CD14-positive monocyte (primary cell): Measurements from ENCODE around the gene SIRPB2. TPM values are rescaled to one million over a fixed set of nuclear protein-coding genes. Genes with fewer than 3 reads are reported as not detected.
"Not testable (repeated sequence)": the region's sequence is repeated elsewhere in the genome, so short reads cannot be mapped to it uniquely, and the experiment has no call there.

ENCODE experiments used
- DNase-seq, 3 donors: peaks; one replicate each; pipeline ENCODE4 v3.0.0-alpha.2; 2011 to 2022
- H2AFZ ChIP-seq: 2 replicates; pipeline ENCODE4 v1.6.0; 2012; ENCODE audit warnings: mild to moderate bottlenecking, low read depth, low read length, inconsistent platforms; ENCODE audit not compliant: insufficient read depth, poor library complexity, severe bottlenecking
- H3K27ac ChIP-seq, 2 donors: 1 replicate in 1 of 2; 2 replicates in 1 of 2; pipeline ENCODE4 v1.5.1; 2012 to 2013; ENCODE audit warnings: low read length in 2 of 2, control low read depth in 1 of 2, inconsistent platforms in 1 of 2, low read depth in 1 of 2, mild to moderate bottlenecking in 1 of 2
- H3K27me3 ChIP-seq, 2 donors: one replicate each; pipeline versions ENCODE4 v1.6.0 to v1.6.1; 2011 to 2013; ENCODE audit warnings: low read length in 2 of 2; ENCODE audit not compliant: control insufficient read depth in 2 of 2, insufficient read depth in 2 of 2
- H3K36me3 ChIP-seq, 2 donors: replicated peaks in 1 of 2; 1 replicate in 1 of 2; 2 replicates in 1 of 2; pipeline versions ENCODE4 v1.5.1 to v1.6.1; 2012 to 2013; ENCODE audit warnings: low read length in 2 of 2, control low read depth in 1 of 2, inconsistent platforms in 1 of 2, mild to moderate bottlenecking in 1 of 2; ENCODE audit not compliant: insufficient read depth in 2 of 2, control insufficient read depth in 1 of 2
- H3K4me1 ChIP-seq, 2 donors: 1 replicate in 1 of 2; 2 replicates in 1 of 2; pipeline versions ENCODE4 v1.5.1 to v1.6.1; 2012 to 2013; ENCODE audit warnings: low read length in 2 of 2, control low read depth in 1 of 2, inconsistent platforms in 1 of 2, mild to moderate bottlenecking in 1 of 2, moderate library complexity in 1 of 2; ENCODE audit not compliant: insufficient read depth in 2 of 2, control insufficient read depth in 1 of 2
- H3K4me2 ChIP-seq: replicated peaks from 2 replicates; pipeline ENCODE3; 2012; ENCODE audit warnings: low read length, moderate library complexity, mild to moderate bottlenecking; ENCODE audit not compliant: poor library complexity, severe bottlenecking; ENCODE audit errors: extremely low read depth
- H3K4me3 ChIP-seq, 3 experiments: fragments of 200-600 bp in 1 of 3; sonication (generic) in 1 of 3; replicated peaks in 1 of 3; 1 replicate in 2 of 3; 2 replicates in 1 of 3; pipeline ENCODE4 v1.5.1; 2011 to 2013; ENCODE audit warnings: low read length in 3 of 3, mild to moderate bottlenecking in 3 of 3, control low read depth in 2 of 3, low read depth in 2 of 3, inconsistent platforms in 1 of 3, moderate library complexity in 1 of 3
- H3K79me2 ChIP-seq: 2 replicates; pipeline ENCODE4 v1.6.0; 2012; ENCODE audit warnings: mild to moderate bottlenecking, control low read depth, inconsistent platforms, low read length, moderate library complexity; ENCODE audit not compliant: insufficient read depth
- H3K9ac ChIP-seq: 2 replicates; pipeline ENCODE4 v1.6.0; 2017; ENCODE audit warnings: low read length, mild to moderate bottlenecking; ENCODE audit not compliant: insufficient read depth, poor library complexity, severe bottlenecking
- H3K9me3 ChIP-seq, 2 donors: replicated peaks in 1 of 2; 1 replicate in 1 of 2; 2 replicates in 1 of 2; pipeline versions ENCODE4 v1.5.1 to v1.6.1; 2012 to 2013; ENCODE audit warnings: low read length in 2 of 2, control low read depth in 1 of 2; ENCODE audit not compliant: control insufficient read depth in 1 of 2, insufficient read depth in 1 of 2
- H4K20me1 ChIP-seq: 2 replicates; pipeline ENCODE4 v1.6.0; 2012; ENCODE audit warnings: mild to moderate bottlenecking, low read length, control low read depth, moderate library complexity; ENCODE audit not compliant: insufficient read depth
- H3K27ac Mint-ChIP-seq, 7 donors: one replicate each; pipeline ENCODE4 v1.8.0; 2020; ENCODE audit warnings: mild to moderate bottlenecking in 7 of 7, mixed read lengths in 7 of 7, moderate library complexity in 6 of 7, inconsistent platforms in 2 of 7
- H3K27me3 Mint-ChIP-seq, 3 donors: one replicate each; pipeline ENCODE4 v1.8.0; 2021 to 2022; ENCODE audit warnings: low read depth in 3 of 3, mild to moderate bottlenecking in 3 of 3, mixed read lengths in 3 of 3, moderate library complexity in 3 of 3, inconsistent platforms in 1 of 3
- H3K36me3 Mint-ChIP-seq, 2 donors: one replicate each; pipeline ENCODE4 v1.8.0; 2020; ENCODE audit warnings: mixed read lengths in 2 of 2, inconsistent platforms in 1 of 2, mild to moderate bottlenecking in 1 of 2
- H3K4me1 Mint-ChIP-seq: one replicate; pipeline ENCODE4 v1.8.0; 2020; ENCODE audit warnings: mild to moderate bottlenecking, mixed read lengths
- H3K4me3 Mint-ChIP-seq, 2 donors: one replicate each; pipeline ENCODE4 v1.8.0; 2020; ENCODE audit warnings: mild to moderate bottlenecking in 2 of 2, mixed read lengths in 2 of 2, moderate library complexity in 1 of 2
- H3K9me3 Mint-ChIP-seq, 7 donors: one replicate each; pipeline ENCODE4 v1.8.0; 2020 to 2022; ENCODE audit warnings: mixed read lengths in 7 of 7, mild to moderate bottlenecking in 6 of 7, moderate library complexity in 6 of 7, inconsistent platforms in 2 of 7
- WGBS: methylation state at CpG from one replicate; pipeline ENCODE4 v1.1.5; 2013; ENCODE audit warnings: missing lambda C conversion rate; ENCODE audit not compliant: insufficient coverage; 5-methylcytosine and 5-hydroxymethylcytosine counted together
- intact Hi-C, 2 donors: fragments of 100-400 bp; cut with micrococcal nuclease; formaldehyde crosslinking; loops; one replicate each; pipeline versions ENCODE4 v1.15.0 to v1.15.1; 2023
- polyA plus RNA-seq, 3 donors: library from polyadenylated mRNA; depleted of rRNA in 1 of 3; unstranded in 2 of 3; stranded (reverse) in 1 of 3; fragments of 300-500 nt in 2 of 3; fragments of >200 nt in 1 of 3; fragmentation: Illumina TruSeq in 2 of 3; gene quantifications; 1 replicate in 2 of 3; 2 replicates in 1 of 3; pipeline ENCODE4 v1.2.3, GENCODE V29; 2012 to 2021
- TF ChIP-seq, protein P1 (sequence below): fragments of 200-600 bp; IDR thresholded peaks from one replicate; pipeline ENCODE4 v1.8.0; 2022; ENCODE audit warnings: antibody characterized with exemption, mild to moderate bottlenecking

The SIRPB2 gene
- polyA plus RNA-seq, 3 donors, result 81.5 to 174 (median 92.8) TPM

DNA sequence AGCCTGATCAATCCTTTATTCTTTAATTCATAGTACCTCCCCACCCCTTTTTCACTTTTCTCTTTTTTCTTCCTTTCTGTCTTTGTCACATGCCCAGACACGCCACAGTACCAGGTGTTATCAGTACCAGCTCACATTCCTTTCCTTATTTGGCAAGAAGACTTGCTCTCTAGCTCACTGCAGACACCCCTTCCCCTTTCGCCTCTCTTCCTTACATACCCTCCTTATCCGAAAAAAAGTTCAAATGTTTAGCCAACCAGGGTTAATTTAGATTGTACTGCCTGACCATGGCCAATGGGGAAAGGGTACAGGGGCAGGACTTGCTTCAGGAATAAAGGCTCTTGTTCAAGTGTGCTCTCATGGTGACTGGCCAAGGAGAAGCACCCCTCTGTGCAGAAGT, 9.3 kb upstream of the SIRPB2 start:
- peaks cover 3 to 14% of the 10 kb centered on the region in 2 donors for H3K4me1 ChIP-seq
- H3K79me2 ChIP-seq, result no peaks in the 10 kb centered on the region
- no peak overlapping the region for H3K4me3 Mint-ChIP-seq
- intact Hi-C loops, result loop anchor here (5.0 to 10.0 kb wide), 3 partner anchors 33 to 274 kb away; partner anchors contain the start of gene NSFL1C (in 1 of the 2)
- WGBS, result 29% methylated on average over 1 of the region's 3 CpGs
- H3K9me3 Mint-ChIP-seq, result peaks cover 0 to 2% (median 0%) of the 10 kb centered on the region in 7 donors
- H3K27ac Mint-ChIP-seq, result peak overlapping the region in 1 of 7 donors; percentile 71
- no peak overlapping the region for H3K4me3 ChIP-seq
- no peak overlapping the region for H3K4me2 ChIP-seq
- no peak overlapping the region for H3K27ac ChIP-seq
- H3K9ac ChIP-seq, result no peak overlapping the region
- TF ChIP-seq, protein P1, sequence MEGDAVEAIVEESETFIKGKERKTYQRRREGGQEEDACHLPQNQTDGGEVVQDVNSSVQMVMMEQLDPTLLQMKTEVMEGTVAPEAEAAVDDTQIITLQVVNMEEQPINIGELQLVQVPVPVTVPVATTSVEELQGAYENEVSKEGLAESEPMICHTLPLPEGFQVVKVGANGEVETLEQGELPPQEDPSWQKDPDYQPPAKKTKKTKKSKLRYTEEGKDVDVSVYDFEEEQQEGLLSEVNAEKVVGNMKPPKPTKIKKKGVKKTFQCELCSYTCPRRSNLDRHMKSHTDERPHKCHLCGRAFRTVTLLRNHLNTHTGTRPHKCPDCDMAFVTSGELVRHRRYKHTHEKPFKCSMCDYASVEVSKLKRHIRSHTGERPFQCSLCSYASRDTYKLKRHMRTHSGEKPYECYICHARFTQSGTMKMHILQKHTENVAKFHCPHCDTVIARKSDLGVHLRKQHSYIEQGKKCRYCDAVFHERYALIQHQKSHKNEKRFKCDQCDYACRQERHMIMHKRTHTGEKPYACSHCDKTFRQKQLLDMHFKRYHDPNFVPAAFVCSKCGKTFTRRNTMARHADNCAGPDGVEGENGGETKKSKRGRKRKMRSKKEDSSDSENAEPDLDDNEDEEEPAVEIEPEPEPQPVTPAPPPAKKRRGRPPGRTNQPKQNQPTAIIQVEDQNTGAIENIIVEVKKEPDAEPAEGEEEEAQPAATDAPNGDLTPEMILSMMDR, result no peak
- no peaks in the 10 kb centered on the region for H3K36me3 ChIP-seq
- no peak for DNase-seq
- peaks cover 24% of the 10 kb centered on the region for H3K4me1 Mint-ChIP-seq
- no peaks in the 10 kb centered on the region for H3K9me3 ChIP-seq
- H3K27me3 Mint-ChIP-seq, result peaks cover 0 to 5% (median 4%) of the 10 kb centered on the region in 3 donors
- H4K20me1 ChIP-seq, result no peaks in the 10 kb centered on the region
- H3K27me3 ChIP-seq, result no peaks in the 10 kb centered on the region
- peaks cover 4 to 14% of the 10 kb centered on the region in 2 donors for H3K36me3 Mint-ChIP-seq
- no peak overlapping the region for H2AFZ ChIP-seq

DNA sequence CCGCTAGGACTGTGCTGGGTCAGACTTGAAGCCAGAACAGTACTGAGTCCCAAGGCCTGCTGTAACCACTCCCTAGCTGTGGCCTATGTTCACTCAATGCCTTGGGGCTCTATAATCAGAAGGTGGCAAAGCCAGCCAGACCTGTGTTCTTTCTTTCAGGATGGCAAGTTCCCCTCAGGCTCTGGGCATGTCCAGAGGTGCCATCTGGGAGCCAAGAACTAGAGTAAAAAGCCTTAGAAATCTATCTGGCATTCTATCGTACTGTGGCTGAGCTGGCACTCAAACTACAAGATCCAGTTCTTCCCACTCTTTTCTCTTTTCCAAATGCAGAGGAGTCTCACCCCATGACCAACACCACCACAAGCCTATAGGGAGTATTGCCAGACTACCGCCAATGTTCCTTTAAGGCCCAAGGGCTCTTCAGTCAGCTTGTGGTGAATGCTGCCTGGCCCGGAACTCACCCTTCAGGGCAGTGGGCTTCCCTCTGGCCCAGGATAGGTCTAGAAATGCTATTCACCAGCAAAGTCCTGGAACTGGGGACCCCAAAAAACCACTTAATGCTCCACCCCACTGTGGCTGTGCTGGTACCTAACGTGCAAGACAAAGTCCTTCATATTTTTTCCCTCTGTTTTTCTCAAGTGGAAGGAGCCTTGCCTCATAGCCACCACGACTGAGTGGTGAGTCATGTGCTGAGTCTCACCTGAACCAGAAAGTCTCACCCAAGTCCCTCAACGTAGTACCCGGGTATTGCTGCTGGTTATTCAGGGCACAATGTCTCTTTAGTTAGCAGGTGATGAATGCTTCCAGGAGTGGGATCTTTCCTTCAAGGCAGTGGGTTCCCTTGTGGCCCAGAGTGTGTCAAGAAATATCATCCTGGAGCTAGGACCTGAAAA, 8.6 kb upstream of the SIRPB2 start:
- H3K9me3 ChIP-seq, result no peaks in the 10 kb centered on the region
- no peak overlapping the region for H2AFZ ChIP-seq
- no peaks in the 10 kb centered on the region for H3K27me3 ChIP-seq
- no peaks in the 10 kb centered on the region for H3K36me3 ChIP-seq
- no peaks in the 10 kb centered on the region for H4K20me1 ChIP-seq
- H3K4me2 ChIP-seq, result no peak overlapping the region
- H3K9me3 Mint-ChIP-seq, result peaks cover 0 to 2% (median 0%) of the 10 kb centered on the region in 7 donors
- 90% methylated on average over 7 of the region's 8 CpGs for WGBS
- no peak overlapping the region for H3K27ac ChIP-seq
- peaks cover 4 to 14% of the 10 kb centered on the region in 2 donors for H3K36me3 Mint-ChIP-seq
- no peak overlapping the region for H3K4me3 Mint-ChIP-seq
- no peak overlapping the region for H3K9ac ChIP-seq
- H3K4me1 ChIP-seq, result peaks cover 9 to 21% of the 10 kb centered on the region in 2 donors
- peak overlapping the region in 2 of 7 donors; percentile 10 to 47 for H3K27ac Mint-ChIP-seq
- intact Hi-C loops, result loop anchor here (5.0 to 10.0 kb wide), 4 partner anchors 32 to 275 kb away; partner anchors contain the start of genes FKBP1A (in 1 of the 2) and NSFL1C (in 1 of the 2)
- peaks cover 30% of the 10 kb centered on the region for H3K4me1 Mint-ChIP-seq
- no peak overlapping the region for H3K4me3 ChIP-seq
- DNase-seq, result no peak
- peaks cover 0 to 4% (median 3%) of the 10 kb centered on the region in 3 donors for H3K27me3 Mint-ChIP-seq
- H3K79me2 ChIP-seq, result peaks cover 5% of the 10 kb centered on the region
- TF ChIP-seq, protein P1, result no peak

DNA sequence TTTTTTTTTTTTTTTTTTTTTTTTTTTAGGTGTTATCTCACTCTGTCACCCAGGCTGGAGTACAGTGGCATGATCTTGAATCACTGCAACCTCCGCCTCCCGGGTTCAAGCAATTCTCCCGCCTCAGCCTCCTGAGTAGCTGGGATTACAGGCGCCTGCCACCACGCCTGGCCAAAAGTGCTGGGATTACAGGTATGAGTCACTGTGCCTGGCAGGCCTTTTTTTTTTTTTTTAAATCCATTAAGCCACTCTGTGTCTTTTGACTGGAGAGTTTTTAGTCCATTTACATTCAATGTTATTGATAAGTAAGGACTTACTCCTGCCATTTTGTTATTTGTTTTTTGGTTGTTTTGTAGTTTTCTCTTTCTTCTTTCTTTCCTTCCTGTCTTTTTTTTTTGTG, 6.2 kb upstream of the SIRPB2 start:
- H3K9ac ChIP-seq, H3K4me3 ChIP-seq, DNase-seq, H3K4me2 ChIP-seq, H3K9me3 ChIP-seq, H3K27me3 ChIP-seq, H3K9me3 Mint-ChIP-seq, H3K27ac ChIP-seq, H4K20me1 ChIP-seq, H2AFZ ChIP-seq, H3K36me3 ChIP-seq, H3K4me3 Mint-ChIP-seq, H3K27me3 Mint-ChIP-seq: not testable (repeated sequence)
- Histone ChIP-seq H3K79me2 (peaks cover 24% of the 10 kb centered on the region), H3K4me1 (peaks cover 29 to 35% of the 10 kb centered on the region in 2 donors)
- Mint-ChIP-seq H3K36me3 (peaks cover 4 to 14% of the 10 kb centered on the region in 2 donors), H3K4me1 (peaks cover 46% of the 10 kb centered on the region), H3K27ac (peak overlapping the region in 1 of 7 donors; percentile 46)
- WGBS, result 89% methylated on average over 3 of the region's 5 CpGs
- intact Hi-C loops, result loop anchor here in 1 of 2 donors (10.0 kb wide), 1 partner anchor 103 kb away; the partner anchor contains the start of gene FKBP1A
